Measurements from ENCODE around the gene PREX1.

- TF ChIP-seq GATA1 (IDR thresholded peaks at IDR 0.05; ENCODE audit: low read depth, low read length) (no peak), POLR2A (IDR thresholded peaks at IDR 0.05; ENCODE audit: low read length) (no peak)
Measured at GRCh38 chr20:48734104-48734749, 93.6 kb downstream of the PREX1 start.

Data from erythroblast (primary cell).